Endothelial cell (in vitro differentiated cells): ENCODE results near the gene TRAPPC1. TPM values are rescaled to one million over a fixed set of nuclear protein-coding genes. Genes with fewer than 3 reads are reported as not detected.

Experiments
- DNase-seq: peaks from one replicate; pipeline ENCODE4 v3.0.0; 2021; ENCODE audit warnings: low spot score
- H3K27ac Mint-ChIP-seq: one replicate; pipeline ENCODE4 v1.8.0; 2021; ENCODE audit warnings: mixed read lengths, inconsistent platforms; ENCODE audit not compliant: unreplicated experiment
- H3K27me3 Mint-ChIP-seq: one replicate; pipeline ENCODE4 v1.8.0; 2021; ENCODE audit warnings: mild to moderate bottlenecking, moderate library complexity, mixed read lengths, inconsistent platforms; ENCODE audit not compliant: unreplicated experiment
- H3K36me3 Mint-ChIP-seq: one replicate; pipeline ENCODE4 v1.8.0; 2021; ENCODE audit warnings: mild to moderate bottlenecking, low read depth, mixed read lengths, inconsistent platforms; ENCODE audit not compliant: unreplicated experiment
- H3K4me1 Mint-ChIP-seq: one replicate; pipeline ENCODE4 v1.8.0; 2021; ENCODE audit warnings: mild to moderate bottlenecking, mixed read lengths, inconsistent platforms; ENCODE audit not compliant: unreplicated experiment
- H3K4me3 Mint-ChIP-seq: one replicate; pipeline ENCODE4 v1.8.0; 2021; ENCODE audit warnings: mild to moderate bottlenecking, mixed read lengths, inconsistent platforms; ENCODE audit not compliant: unreplicated experiment
- H3K9me3 Mint-ChIP-seq: one replicate; pipeline ENCODE4 v1.8.0; 2021; ENCODE audit warnings: mixed read lengths, inconsistent platforms; ENCODE audit not compliant: unreplicated experiment
- total RNA-seq: library from RNA; stranded (reverse); fragmentation: NEBNext Ultra II Directional; extraction: Animal tissue kit (Norgen Biotek cat#: 25700); gene quantifications from one replicate; pipeline ENCODE4 v1.2.1, GENCODE V29; 2021; ENCODE audit not compliant: unreplicated experiment
- TF ChIP-seq, protein P1 (sequence below): fragments of 200-600 bp; sonication (generic); IDR thresholded peaks from one replicate; pipeline ENCODE4 v1.5.0; 2021; ENCODE audit warnings: antibody characterized with exemption; ENCODE audit not compliant: unreplicated experiment

Gene TRAPPC1
- total RNA-seq, 1 donor from 2014 or later = 171 TPM

DNA sequence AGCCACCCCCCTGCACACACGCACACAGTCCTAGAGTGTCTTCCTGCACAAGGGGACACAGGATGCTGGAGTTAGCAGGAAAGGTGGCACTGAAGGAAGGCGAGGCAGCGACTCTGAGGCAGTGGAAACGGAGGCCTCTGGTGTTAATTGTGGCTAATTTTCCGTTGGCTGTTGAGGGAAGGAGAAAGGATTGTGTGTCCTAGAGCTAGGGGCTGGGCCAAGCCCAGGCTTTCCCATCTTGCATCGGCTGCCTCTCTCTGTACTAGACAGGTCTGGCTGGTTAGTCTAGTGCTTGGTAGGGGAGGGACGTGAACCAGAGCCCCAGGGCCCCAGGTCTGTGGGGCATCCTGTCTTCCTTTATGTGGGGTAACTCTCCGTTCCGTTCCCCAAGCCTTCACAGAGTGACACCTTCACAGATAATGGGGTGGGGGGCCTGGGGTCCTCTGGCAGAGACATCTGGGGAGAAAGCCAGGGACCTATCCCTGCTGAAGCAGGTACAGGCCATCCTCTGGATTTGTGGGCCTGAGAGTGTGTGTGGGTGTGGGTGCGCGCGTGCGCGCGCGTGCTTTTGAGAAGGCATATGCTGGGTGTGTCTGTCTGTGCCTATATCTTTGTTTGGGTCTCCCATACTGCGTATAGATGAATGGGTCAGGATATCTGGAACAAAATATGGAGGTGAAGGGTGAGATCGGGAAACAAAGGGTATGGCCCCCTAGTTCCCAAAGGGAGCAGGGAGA is 43.4 kb downstream of the TRAPPC1 start, which contains the start of gene CHD3:
CHD3 (plus strand) TSS at position 606 of the 737 bp plus-strand sequence. CDS start 212 bp downstream, outside the sequence.
- Mint-ChIP-seq H3K27ac (no peak within 1 kb of the TSS), H3K4me3 (no peak within 1 kb of the TSS), H3K27me3 (peaks cover 8% of the 10 kb centered on the region), H3K36me3 (peaks cover 19% of the 10 kb centered on the region), H3K4me1 (peaks cover 14% of the 10 kb centered on the region), H3K9me3 (no peaks in the 10 kb centered on the region)
- TF ChIP-seq, protein P1, sequence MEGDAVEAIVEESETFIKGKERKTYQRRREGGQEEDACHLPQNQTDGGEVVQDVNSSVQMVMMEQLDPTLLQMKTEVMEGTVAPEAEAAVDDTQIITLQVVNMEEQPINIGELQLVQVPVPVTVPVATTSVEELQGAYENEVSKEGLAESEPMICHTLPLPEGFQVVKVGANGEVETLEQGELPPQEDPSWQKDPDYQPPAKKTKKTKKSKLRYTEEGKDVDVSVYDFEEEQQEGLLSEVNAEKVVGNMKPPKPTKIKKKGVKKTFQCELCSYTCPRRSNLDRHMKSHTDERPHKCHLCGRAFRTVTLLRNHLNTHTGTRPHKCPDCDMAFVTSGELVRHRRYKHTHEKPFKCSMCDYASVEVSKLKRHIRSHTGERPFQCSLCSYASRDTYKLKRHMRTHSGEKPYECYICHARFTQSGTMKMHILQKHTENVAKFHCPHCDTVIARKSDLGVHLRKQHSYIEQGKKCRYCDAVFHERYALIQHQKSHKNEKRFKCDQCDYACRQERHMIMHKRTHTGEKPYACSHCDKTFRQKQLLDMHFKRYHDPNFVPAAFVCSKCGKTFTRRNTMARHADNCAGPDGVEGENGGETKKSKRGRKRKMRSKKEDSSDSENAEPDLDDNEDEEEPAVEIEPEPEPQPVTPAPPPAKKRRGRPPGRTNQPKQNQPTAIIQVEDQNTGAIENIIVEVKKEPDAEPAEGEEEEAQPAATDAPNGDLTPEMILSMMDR = no peak
- no peak for DNase-seq

DNA sequence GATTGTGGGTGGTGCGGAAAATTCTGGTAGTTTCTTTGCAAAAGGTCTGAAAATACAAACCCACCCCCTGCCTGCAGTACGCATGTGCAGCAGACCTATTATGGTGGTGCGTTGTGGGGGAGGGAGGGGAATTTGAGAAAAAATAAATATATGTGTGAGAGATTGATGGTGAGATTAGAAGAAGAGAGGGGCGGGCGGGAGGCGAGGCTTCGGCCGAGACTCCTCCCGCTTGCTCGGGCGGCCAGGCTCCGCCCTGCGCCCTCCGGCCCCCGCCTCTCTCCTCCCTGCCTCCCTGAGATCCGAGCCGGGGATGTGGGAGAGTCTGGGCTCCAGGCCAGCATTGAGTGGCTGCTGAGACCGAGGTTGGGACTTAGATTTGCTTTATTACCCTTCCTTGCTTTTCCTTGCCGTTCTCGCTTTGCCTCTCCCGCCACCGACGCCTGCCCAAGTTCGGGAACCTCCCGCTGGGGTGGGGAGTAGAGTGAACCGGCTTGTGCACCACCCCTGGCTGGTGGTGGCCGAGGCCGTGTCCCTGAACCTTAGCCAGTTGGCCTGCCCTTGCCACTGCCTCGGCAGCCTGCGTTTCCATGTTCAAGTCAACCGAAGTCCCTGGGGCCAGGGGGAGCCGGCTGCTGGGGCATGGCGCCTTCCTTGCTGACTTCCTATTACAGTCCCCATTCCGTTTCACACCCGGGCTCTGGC is 44.1 kb downstream of the TRAPPC1 start:
- H3K27me3 Mint-ChIP-seq = peaks cover 8% of the 10 kb centered on the region
- no peaks in the 10 kb centered on the region for H3K9me3 Mint-ChIP-seq
- peaks cover 14% of the 10 kb centered on the region for H3K4me1 Mint-ChIP-seq
- H3K36me3 Mint-ChIP-seq = peaks cover 15% of the 10 kb centered on the region
- H3K4me3 Mint-ChIP-seq = no peak overlapping the region
- H3K27ac Mint-ChIP-seq = no peak overlapping the region
- TF ChIP-seq, protein P1 = no peak
- DNase-seq = peak; percentile 84

DNA sequence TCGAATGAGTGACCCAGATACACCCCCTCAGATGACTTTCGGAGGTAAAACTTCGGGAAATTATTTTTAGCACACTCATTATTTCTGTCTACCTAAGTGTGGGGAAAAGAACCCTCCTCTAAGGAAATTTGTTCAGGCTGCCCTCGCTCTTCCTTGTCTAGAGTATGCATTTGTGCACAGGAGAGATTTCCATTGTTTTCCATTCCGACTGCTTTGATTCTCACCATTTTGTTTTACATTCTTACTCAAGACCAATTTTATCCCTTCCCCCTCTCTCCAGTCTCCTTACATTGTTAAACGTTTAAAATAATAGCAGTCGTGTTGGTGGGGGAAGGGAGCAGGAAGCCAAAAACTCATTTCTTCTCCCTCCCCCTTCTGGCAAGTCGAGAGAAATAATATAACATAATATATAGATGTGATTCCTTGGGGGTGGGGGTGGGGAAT is 44.7 kb downstream of the TRAPPC1 start:
- Mint-ChIP-seq H3K4me3 (no peak overlapping the region), H3K27me3 (peaks cover 8% of the 10 kb centered on the region), H3K4me1 (peaks cover 14% of the 10 kb centered on the region), H3K27ac (no peak overlapping the region), H3K9me3 (no peaks in the 10 kb centered on the region), H3K36me3 (peaks cover 14% of the 10 kb centered on the region)
- TF ChIP-seq, protein P1 = no peak
- DNase-seq = no peak

DNA sequence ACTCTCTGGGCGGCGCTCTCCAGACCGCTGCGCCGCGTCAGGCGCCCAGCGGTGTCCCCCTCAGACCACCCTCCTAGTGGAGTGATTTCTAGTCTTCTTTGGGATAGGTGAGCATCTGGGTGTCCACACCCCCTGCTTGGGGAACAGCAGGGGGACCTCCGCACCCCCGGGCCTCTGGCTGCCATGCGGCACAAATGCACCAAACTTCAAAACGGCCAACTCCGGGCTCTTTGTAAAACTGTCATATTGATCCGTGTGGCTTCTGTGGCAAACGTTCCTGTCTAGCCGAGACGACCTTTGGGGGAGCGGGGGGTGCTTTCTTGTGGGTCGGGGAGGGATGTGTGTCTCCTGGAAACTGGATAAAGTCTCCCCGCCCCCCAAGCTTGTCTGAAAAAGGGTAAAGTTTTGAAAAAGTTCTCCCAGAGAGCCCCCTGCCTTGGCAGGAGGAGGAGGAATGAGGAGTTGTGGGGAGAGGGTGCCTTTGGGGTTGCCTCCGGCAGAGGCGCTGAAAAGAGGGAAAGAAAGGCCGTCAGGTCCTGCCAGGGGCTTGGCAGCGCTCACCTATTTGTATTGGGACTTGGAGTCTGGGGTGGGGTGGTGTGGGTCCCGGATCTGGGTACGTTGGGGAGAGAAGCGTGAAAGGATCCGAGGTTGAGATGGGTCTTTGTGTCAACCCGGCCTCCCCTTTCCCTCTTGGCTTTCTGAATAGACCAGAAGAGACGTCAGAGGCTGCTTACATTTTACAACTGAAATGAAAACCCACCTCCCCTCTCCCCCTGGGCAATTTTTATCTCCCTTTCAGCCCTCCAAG is 45.3 kb downstream of the TRAPPC1 start:
- H3K27me3 Mint-ChIP-seq = peaks cover 8% of the 10 kb centered on the region
- H3K27ac Mint-ChIP-seq = no peak overlapping the region
- peaks cover 9% of the 10 kb centered on the region for H3K36me3 Mint-ChIP-seq
- no peaks in the 10 kb centered on the region for H3K9me3 Mint-ChIP-seq
- TF ChIP-seq, protein P1 = no peak
- peak; percentile 44 for DNase-seq
- H3K4me1 Mint-ChIP-seq = peaks cover 14% of the 10 kb centered on the region
- H3K4me3 Mint-ChIP-seq = no peak overlapping the region
